ENCODE measurements around the gene NEK8.
"Not testable (repeated sequence)": the region's sequence is repeated elsewhere in the genome, so short reads cannot be mapped to it uniquely, and the experiment has no call there.

NEK8 gene

GRCh38 chr17:28726627-28727491, 1.7 kb upstream of the NEK8 start:
- H3K27ac Mint-ChIP-seq: peak overlapping the region; percentile 98
- peaks cover 40% of the 10 kb centered on the region for H3K4me1 Mint-ChIP-seq (ENCODE audit: low read depth)
- H3K4me3 Mint-ChIP-seq: peak overlapping the region; percentile 94
- peaks cover 15% of the 10 kb centered on the region for H3K36me3 Mint-ChIP-seq
- H3K9me3 Mint-ChIP-seq (ENCODE audit: low read depth): no peaks in the 10 kb centered on the region
- no peaks in the 10 kb centered on the region for H3K27me3 Mint-ChIP-seq

- Mint-ChIP-seq H3K9me3 (ENCODE audit: low read depth) (no peaks in the 10 kb centered on the region), H3K36me3 (peaks cover 4% of the 10 kb centered on the region), H3K4me1 (ENCODE audit: low read depth) (peaks cover 26% of the 10 kb centered on the region), H3K27ac (peak overlapping the region; percentile 58), H3K27me3 (no peaks in the 10 kb centered on the region), H3K4me3 (peak overlapping the region; percentile 23)
These were observed 1.4 kb downstream of the NEK8 start for GRCh38 chr17:28729950-28730330.

GRCh38 chr17:28733346-28733745, 4.8 kb downstream of the NEK8 start:
- Mint-ChIP-seq H3K27ac (no peak overlapping the region), H3K9me3 (ENCODE audit: low read depth) (no peaks in the 10 kb centered on the region), H3K36me3 (peaks cover 2% of the 10 kb centered on the region), H3K4me1 (ENCODE audit: low read depth) (peaks cover 26% of the 10 kb centered on the region), H3K27me3 (no peaks in the 10 kb centered on the region), H3K4me3 (no peak overlapping the region)

- Mint-ChIP-seq H3K9me3 (ENCODE audit: low read depth) (no peaks in the 10 kb centered on the region), H3K36me3 (peaks cover 4% of the 10 kb centered on the region), H3K27ac (no peak overlapping the region), H3K4me3 (no peak overlapping the region), H3K4me1 (ENCODE audit: low read depth) (peaks cover 32% of the 10 kb centered on the region), H3K27me3 (no peaks in the 10 kb centered on the region)
These were observed 6.2 kb downstream of the NEK8 start for GRCh38 chr17:28734712-28735241.

- no peaks in the 10 kb centered on the region for H3K27me3 Mint-ChIP-seq
- peaks cover 31% of the 10 kb centered on the region for H3K4me1 Mint-ChIP-seq (ENCODE audit: low read depth)
- peaks cover 4% of the 10 kb centered on the region for H3K36me3 Mint-ChIP-seq
- H3K4me3 Mint-ChIP-seq: no peak overlapping the region
- no peak overlapping the region for H3K27ac Mint-ChIP-seq
- no peaks in the 10 kb centered on the region for H3K9me3 Mint-ChIP-seq (ENCODE audit: low read depth)
These were observed 6.7 kb downstream of the NEK8 start for GRCh38 chr17:28735242-28735722.

GRCh38 chr17:28735913-28736769, 7.6 kb downstream of the NEK8 start:
- H3K36me3 Mint-ChIP-seq; H3K9me3 Mint-ChIP-seq (ENCODE audit: low read depth); H3K27me3 Mint-ChIP-seq; H3K27ac Mint-ChIP-seq; H3K4me3 Mint-ChIP-seq: not testable (repeated sequence)
- peaks cover 31% of the 10 kb centered on the region for H3K4me1 Mint-ChIP-seq (ENCODE audit: low read depth)

- H3K9me3 Mint-ChIP-seq (ENCODE audit: low read depth): no peaks in the 10 kb centered on the region
- no peak overlapping the region for H3K4me3 Mint-ChIP-seq
- no peak overlapping the region for H3K27ac Mint-ChIP-seq
- no peaks in the 10 kb centered on the region for H3K27me3 Mint-ChIP-seq
- H3K4me1 Mint-ChIP-seq (ENCODE audit: low read depth): peaks cover 33% of the 10 kb centered on the region
- peaks cover 4% of the 10 kb centered on the region for H3K36me3 Mint-ChIP-seq
These were observed 8.7 kb downstream of the NEK8 start for GRCh38 chr17:28737316-28737715.

GRCh38 chr17:28737770-28738679, 9.4 kb downstream of the NEK8 start:
- H3K27ac Mint-ChIP-seq: peak overlapping the region; percentile 91
- H3K27me3 Mint-ChIP-seq: no peaks in the 10 kb centered on the region
- H3K4me3 Mint-ChIP-seq: peak overlapping the region; percentile 78
- H3K4me1 Mint-ChIP-seq (ENCODE audit: low read depth): peaks cover 34% of the 10 kb centered on the region
- H3K9me3 Mint-ChIP-seq (ENCODE audit: low read depth): no peaks in the 10 kb centered on the region
- H3K36me3 Mint-ChIP-seq: peaks cover 4% of the 10 kb centered on the region

GRCh38 chr17:28738680-28739384, 10.2 kb downstream of the NEK8 start:
- Mint-ChIP-seq H3K36me3 (peaks cover 4% of the 10 kb centered on the region), H3K9me3 (ENCODE audit: low read depth) (no peaks in the 10 kb centered on the region), H3K27me3 (no peaks in the 10 kb centered on the region), H3K27ac (peak overlapping the region; percentile 91), H3K4me3 (peak overlapping the region; percentile 78), H3K4me1 (ENCODE audit: low read depth) (peaks cover 32% of the 10 kb centered on the region)

GRCh38 chr17:28740406-28741357, 12.1 kb downstream of the NEK8 start:
- Mint-ChIP-seq H3K36me3 (peaks cover 4% of the 10 kb centered on the region), H3K4me3 (no peak overlapping the region)

GRCh38 chr17:28741358-28742349, 13.1 kb downstream of the NEK8 start:
- Mint-ChIP-seq H3K27me3 (no peaks in the 10 kb centered on the region), H3K27ac (no peak overlapping the region), H3K4me1 (ENCODE audit: low read depth) (peaks cover 24% of the 10 kb centered on the region), H3K9me3 (ENCODE audit: low read depth) (no peaks in the 10 kb centered on the region), H3K36me3 (peaks cover 4% of the 10 kb centered on the region), H3K4me3 (peak overlapping the region; percentile 47)

More at GRCh38 chr17:28740406-28741357, 12.1 kb downstream of the NEK8 start:
- H3K27me3 Mint-ChIP-seq: no peaks in the 10 kb centered on the region
- no peak overlapping the region for H3K27ac Mint-ChIP-seq
- H3K9me3 Mint-ChIP-seq (ENCODE audit: low read depth): no peaks in the 10 kb centered on the region
- H3K4me1 Mint-ChIP-seq (ENCODE audit: low read depth): peaks cover 26% of the 10 kb centered on the region

Data from activated naive CD8-positive, alpha-beta T cell (primary cell).